Sigmoid colon (tissue), 4 donors: ENCODE results near the gene SPTAN1.

ENCODE experiments used
- POLR2A ChIP-seq, 2 donors: fragments of 450-650 bp; IDR thresholded peaks; one replicate each; pipeline ENCODE4 v1.6.1; 2016; ENCODE audit warnings: antibody characterized with exemption in 2 of 2, mild to moderate bottlenecking in 2 of 2, moderate library complexity in 2 of 2
- POLR2AphosphoS5 ChIP-seq, 4 donors: sonication (generic); formaldehyde crosslinking; IDR thresholded peaks; one replicate each; pipeline ENCODE4 v1.6.1; 2017; ENCODE audit warnings: antibody characterized with exemption in 4 of 4
- TF ChIP-seq, protein P1 (sequence below), 4 experiments: fragments of 450-650 bp in 3 of 4; fragments of 200-600 bp in 1 of 4; IDR thresholded peaks; one replicate each; pipeline ENCODE4 v1.5.1; 2016 to 2019; ENCODE audit warnings: antibody characterized with exemption in 4 of 4, mild to moderate bottlenecking in 3 of 4, moderate library complexity in 2 of 4

DNA sequence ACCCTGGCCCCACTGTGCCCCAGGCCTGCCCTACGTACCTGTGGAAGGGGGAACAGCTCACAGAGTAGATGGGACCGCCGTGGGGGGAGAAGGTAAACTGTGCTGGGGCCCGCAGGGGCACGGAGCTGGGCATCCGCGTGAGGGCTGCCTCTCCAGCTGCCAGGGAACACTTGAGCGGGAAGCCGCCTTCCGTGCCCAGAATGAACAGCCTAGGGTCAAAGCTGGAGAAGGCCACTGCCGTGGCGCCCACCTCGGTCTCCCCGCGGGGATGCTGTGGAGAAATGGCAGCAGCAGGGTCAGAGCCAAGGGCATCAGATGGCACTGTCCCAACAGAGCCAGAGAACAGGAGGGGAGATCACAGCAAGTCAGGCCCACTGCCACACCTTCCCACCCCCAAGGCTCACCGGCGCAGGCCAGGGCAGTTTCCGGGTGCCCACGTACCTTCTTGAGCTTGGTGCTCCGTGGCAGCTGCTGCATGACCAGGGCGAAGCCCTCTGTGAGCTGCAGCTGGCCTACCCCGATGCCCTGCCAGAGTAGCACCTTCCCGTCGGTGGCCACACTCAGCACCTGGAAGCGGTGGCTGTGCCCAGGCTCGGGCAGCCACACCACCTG is 82.4 kb downstream of the SPTAN1 start:
- TF ChIP-seq, protein P1, sequence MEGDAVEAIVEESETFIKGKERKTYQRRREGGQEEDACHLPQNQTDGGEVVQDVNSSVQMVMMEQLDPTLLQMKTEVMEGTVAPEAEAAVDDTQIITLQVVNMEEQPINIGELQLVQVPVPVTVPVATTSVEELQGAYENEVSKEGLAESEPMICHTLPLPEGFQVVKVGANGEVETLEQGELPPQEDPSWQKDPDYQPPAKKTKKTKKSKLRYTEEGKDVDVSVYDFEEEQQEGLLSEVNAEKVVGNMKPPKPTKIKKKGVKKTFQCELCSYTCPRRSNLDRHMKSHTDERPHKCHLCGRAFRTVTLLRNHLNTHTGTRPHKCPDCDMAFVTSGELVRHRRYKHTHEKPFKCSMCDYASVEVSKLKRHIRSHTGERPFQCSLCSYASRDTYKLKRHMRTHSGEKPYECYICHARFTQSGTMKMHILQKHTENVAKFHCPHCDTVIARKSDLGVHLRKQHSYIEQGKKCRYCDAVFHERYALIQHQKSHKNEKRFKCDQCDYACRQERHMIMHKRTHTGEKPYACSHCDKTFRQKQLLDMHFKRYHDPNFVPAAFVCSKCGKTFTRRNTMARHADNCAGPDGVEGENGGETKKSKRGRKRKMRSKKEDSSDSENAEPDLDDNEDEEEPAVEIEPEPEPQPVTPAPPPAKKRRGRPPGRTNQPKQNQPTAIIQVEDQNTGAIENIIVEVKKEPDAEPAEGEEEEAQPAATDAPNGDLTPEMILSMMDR (IDR thresholded peaks at IDR 0.05): no peak
- TF ChIP-seq POLR2A (IDR thresholded peaks at IDR 0.05) (no peak), POLR2AphosphoS5 (IDR thresholded peaks at IDR 0.05) (no peak)
